WTC11 (cell line): Measurements from ENCODE around the gene AZIN2. TPM values are rescaled to one million over a fixed set of nuclear protein-coding genes. Genes with fewer than 3 reads are reported as not detected.

Source experiments
- ATAC-seq: fragments of 200-7000 bp; cut with Tn5 transposase; 2 replicates; pipeline ENCODE4 v1.10.0; 2021; ENCODE audit warnings: mild to moderate bottlenecking, moderate library complexity
- CTCF ChIA-PET: fragments of 300-600 bp; sonication (Branson Sonifier 250); formaldehyde crosslinking; loops from one replicate; lab custom pipeline; 2021; ENCODE audit warnings: antibody characterized with exemption; lab: Charles Lee
- POLR2A ChIA-PET: fragments of 350-600 bp; sonication (Branson Sonifier 250); formaldehyde crosslinking; loops from one replicate; lab custom pipeline; 2021; ENCODE audit warnings: antibody characterized with exemption; lab: Charles Lee
- DNase-seq: peaks from one replicate; pipeline ENCODE4 v3.0.0; 2021; ENCODE audit warnings: low spot score
- H3K27ac Mint-ChIP-seq: 2 replicates; pipeline ENCODE4 v1.8.0; 2021; ENCODE audit warnings: mixed read lengths
- H3K27me3 Mint-ChIP-seq: 2 replicates; pipeline ENCODE4 v1.8.0; 2021; ENCODE audit warnings: low read depth, mild to moderate bottlenecking, moderate library complexity, mixed read lengths
- H3K36me3 Mint-ChIP-seq: 2 replicates; pipeline ENCODE4 v1.8.0; 2021; ENCODE audit warnings: mixed read lengths
- H3K4me1 Mint-ChIP-seq: 2 replicates; pipeline ENCODE4 v1.8.0; 2022; ENCODE audit warnings: mixed read lengths
- H3K4me3 Mint-ChIP-seq: 2 replicates; pipeline ENCODE4 v1.8.0; 2021; ENCODE audit warnings: mild to moderate bottlenecking, moderate library complexity, mixed read lengths
- H3K9me3 Mint-ChIP-seq: 2 replicates; pipeline ENCODE4 v1.8.0; 2021; ENCODE audit warnings: mixed read lengths
- FOXJ3 ChIP-seq: sonication (generic); formaldehyde crosslinking; IDR thresholded peaks from 2 replicates; pipeline ENCODE4 v1.9.0; 2021; ENCODE audit warnings: missing genetic modification reagents, mild to moderate bottlenecking, borderline replicate concordance
- FOXK1 ChIP-seq: sonication (generic); formaldehyde crosslinking; IDR thresholded peaks from 2 replicates; pipeline ENCODE4 v1.8.0; 2022; ENCODE audit warnings: mild to moderate bottlenecking, moderate library complexity, missing genetic modification reagents
- GTF2I ChIP-seq: fragments of 250-450 bp; sonication (Bioruptor Pico); conservative IDR thresholded peaks from 2 replicates; pipeline ENCODE4 v1.4.0; 2021; ENCODE audit warnings: mild to moderate bottlenecking
- JAZF1 ChIP-seq: fragments of 250-450 bp; sonication (Bioruptor Pico); IDR thresholded peaks from 2 replicates; pipeline ENCODE4 v1.9.0; 2021; ENCODE audit warnings: moderate library complexity, mild to moderate bottlenecking, inconsistent platforms
- MYBL2 ChIP-seq: sonication (generic); formaldehyde crosslinking; IDR thresholded peaks from 2 replicates; pipeline ENCODE4 v1.8.1; 2023; ENCODE audit warnings: mild to moderate bottlenecking, moderate library complexity, missing genetic modification reagents
- NFATC4 ChIP-seq: fragments of 250-450 bp; sonication (Bioruptor Pico); IDR thresholded peaks from 2 replicates; pipeline ENCODE4 v1.9.0; 2021; ENCODE audit warnings: mild to moderate bottlenecking
- OVOL2 ChIP-seq: fragments of 250-450 bp; sonication (Bioruptor Pico); IDR thresholded peaks from 2 replicates; pipeline ENCODE4 v1.9.0; 2021; ENCODE audit warnings: mild to moderate bottlenecking, borderline replicate concordance
- PRRX2 ChIP-seq: fragments of 250-450 bp; sonication (Bioruptor Pico); IDR thresholded peaks from 2 replicates; pipeline ENCODE4 v1.8.0; 2021; ENCODE audit warnings: mild to moderate bottlenecking
- RELA ChIP-seq: sonication (generic); formaldehyde crosslinking; IDR thresholded peaks from 2 replicates; pipeline ENCODE4 v1.8.1; 2022; ENCODE audit warnings: missing genetic modification reagents, mild to moderate bottlenecking, borderline replicate concordance
- ZNF219 ChIP-seq: sonication (generic); formaldehyde crosslinking; IDR thresholded peaks from 2 replicates; pipeline ENCODE4 v1.8.0; 2023; ENCODE audit warnings: missing genetic modification reagents, mild to moderate bottlenecking, borderline replicate concordance
- ZNF232 ChIP-seq: sonication (generic); formaldehyde crosslinking; IDR thresholded peaks from 2 replicates; pipeline ENCODE4 v1.8.0; 2022; ENCODE audit warnings: mild to moderate bottlenecking, missing genetic modification reagents
- ZNF396 ChIP-seq: fragments of 250-450 bp; sonication (Bioruptor Pico); IDR thresholded peaks from 2 replicates; pipeline ENCODE4 v1.8.0; 2021; ENCODE audit warnings: mild to moderate bottlenecking, moderate library complexity, borderline replicate concordance
- total RNA-seq: library from RNA; stranded (reverse); gene quantifications from 3 replicates; pipeline ENCODE4 v1.2.3, GENCODE V29; 2021
- TF ChIP-seq, protein P1 (sequence below): sonication (generic); formaldehyde crosslinking; IDR thresholded peaks from 2 replicates; pipeline ENCODE4 v1.8.1; 2023; ENCODE audit warnings: mild to moderate bottlenecking, missing genetic modification reagents, borderline replicate concordance
- TF ChIP-seq, protein P2 (sequence below): fragments of 250-450 bp; sonication (Bioruptor Pico); IDR thresholded peaks from 2 replicates; pipeline ENCODE4 v2.1.2; 2022; ENCODE audit warnings: mild to moderate bottlenecking, moderate library complexity
- TF ChIP-seq, protein P3 (sequence below): fragments of 250-450 bp; sonication (Bioruptor Pico); IDR thresholded peaks from 2 replicates; pipeline ENCODE4 v1.9.0; 2021; ENCODE audit warnings: mild to moderate bottlenecking
- TF ChIP-seq, protein P4 (sequence below): fragments of 250-450 bp; sonication (Bioruptor Pico); IDR thresholded peaks from 2 replicates; pipeline ENCODE4 v1.9.0; 2021; ENCODE audit warnings: mild to moderate bottlenecking
- TF ChIP-seq, protein P5 (sequence below): sonication (generic); formaldehyde crosslinking; conservative IDR thresholded peaks from 2 replicates; pipeline ENCODE4 v1.8.1; 2022; ENCODE audit warnings: mild to moderate bottlenecking, missing genetic modification reagents
- TF ChIP-seq, protein P6 (sequence below): sonication (generic); formaldehyde crosslinking; IDR thresholded peaks from 2 replicates; pipeline ENCODE4 v1.8.0; 2022; ENCODE audit warnings: mild to moderate bottlenecking, missing genetic modification reagents
- TF ChIP-seq, protein P7 (sequence below): sonication (generic); formaldehyde crosslinking; IDR thresholded peaks from 2 replicates; pipeline ENCODE4 v1.8.1; 2022; ENCODE audit warnings: missing genetic modification reagents, borderline replicate concordance

AZIN2 gene
- total RNA-seq, 1 experiment from 2014 or later: 1.7 TPM

DNA sequence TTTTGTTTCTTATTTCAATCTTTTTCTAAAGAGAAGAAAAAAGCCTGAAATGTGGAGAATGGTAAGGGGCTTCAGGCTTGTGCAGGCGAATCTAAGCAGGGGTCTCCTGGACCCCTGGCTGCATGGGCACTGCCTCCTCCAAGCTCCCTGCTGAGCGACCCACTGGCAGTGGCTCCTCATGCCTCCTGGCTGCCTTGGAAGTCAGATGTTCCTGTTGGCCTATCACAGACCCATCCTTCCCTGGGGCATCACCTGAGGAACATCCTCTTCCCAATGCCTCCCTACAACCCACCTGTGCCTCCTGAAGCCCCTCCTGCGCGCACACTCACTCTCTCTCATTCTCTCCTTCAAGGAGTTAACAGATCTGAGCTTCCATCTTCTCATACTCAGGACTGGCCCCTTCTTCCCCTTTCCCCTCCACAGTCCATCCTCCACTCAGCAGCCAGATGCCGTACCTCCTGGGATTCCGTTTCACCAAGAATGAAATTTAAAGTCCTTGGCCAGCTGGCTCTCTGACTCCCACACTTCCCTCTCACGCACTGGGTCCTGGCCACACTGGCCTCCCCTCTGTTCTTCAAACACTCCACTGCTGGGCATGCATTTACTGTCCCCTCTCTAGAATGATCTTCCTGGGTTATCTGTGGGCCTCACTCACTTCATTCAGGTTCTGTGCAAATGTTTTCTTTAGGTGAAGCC is 41.7 kb downstream of the AZIN2 start (continued):
- TF ChIP-seq ZNF396 (CRISPR knock-in tag): no peak
- TF ChIP-seq FOXJ3: no peak
- TF ChIP-seq NFATC4 (CRISPR knock-in tag): no peak
- TF ChIP-seq, protein P1, sequence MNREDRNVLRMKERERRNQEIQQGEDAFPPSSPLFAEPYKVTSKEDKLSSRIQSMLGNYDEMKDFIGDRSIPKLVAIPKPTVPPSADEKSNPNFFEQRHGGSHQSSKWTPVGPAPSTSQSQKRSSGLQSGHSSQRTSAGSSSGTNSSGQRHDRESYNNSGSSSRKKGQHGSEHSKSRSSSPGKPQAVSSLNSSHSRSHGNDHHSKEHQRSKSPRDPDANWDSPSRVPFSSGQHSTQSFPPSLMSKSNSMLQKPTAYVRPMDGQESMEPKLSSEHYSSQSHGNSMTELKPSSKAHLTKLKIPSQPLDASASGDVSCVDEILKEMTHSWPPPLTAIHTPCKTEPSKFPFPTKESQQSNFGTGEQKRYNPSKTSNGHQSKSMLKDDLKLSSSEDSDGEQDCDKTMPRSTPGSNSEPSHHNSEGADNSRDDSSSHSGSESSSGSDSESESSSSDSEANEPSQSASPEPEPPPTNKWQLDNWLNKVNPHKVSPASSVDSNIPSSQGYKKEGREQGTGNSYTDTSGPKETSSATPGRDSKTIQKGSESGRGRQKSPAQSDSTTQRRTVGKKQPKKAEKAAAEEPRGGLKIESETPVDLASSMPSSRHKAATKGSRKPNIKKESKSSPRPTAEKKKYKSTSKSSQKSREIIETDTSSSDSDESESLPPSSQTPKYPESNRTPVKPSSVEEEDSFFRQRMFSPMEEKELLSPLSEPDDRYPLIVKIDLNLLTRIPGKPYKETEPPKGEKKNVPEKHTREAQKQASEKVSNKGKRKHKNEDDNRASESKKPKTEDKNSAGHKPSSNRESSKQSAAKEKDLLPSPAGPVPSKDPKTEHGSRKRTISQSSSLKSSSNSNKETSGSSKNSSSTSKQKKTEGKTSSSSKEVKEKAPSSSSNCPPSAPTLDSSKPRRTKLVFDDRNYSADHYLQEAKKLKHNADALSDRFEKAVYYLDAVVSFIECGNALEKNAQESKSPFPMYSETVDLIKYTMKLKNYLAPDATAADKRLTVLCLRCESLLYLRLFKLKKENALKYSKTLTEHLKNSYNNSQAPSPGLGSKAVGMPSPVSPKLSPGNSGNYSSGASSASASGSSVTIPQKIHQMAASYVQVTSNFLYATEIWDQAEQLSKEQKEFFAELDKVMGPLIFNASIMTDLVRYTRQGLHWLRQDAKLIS (CRISPR knock-in tag): no peak
- TF ChIP-seq JAZF1 (CRISPR knock-in tag): no peak

DNA sequence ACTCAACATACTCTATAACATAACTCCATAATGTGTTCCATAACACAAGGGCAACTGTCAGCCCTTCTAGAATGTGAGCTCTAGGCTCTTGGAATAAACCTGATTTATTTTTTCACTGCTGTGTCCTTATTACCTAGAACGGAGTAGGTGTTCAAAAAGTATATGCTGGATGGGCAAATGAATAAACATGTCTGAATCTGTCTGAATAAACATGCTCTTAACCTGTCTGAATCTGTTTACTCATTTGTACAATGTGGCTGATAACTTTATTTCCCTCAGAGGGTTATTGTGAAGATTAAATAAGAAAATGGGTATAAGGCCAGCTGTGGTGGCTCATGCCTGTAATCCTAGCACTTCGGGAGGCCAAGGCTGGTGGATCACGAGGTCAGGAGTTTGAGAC is 42.3 kb downstream of the AZIN2 start:
- H3K4me3 Mint-ChIP-seq: no peak overlapping the region
- DNase-seq (no peak), ATAC-seq (no peak)
- CTCF ChIA-PET: interaction anchor here (0.9 to 8.1 kb wide), 4 partner anchors 16 to 172 kb away, joined by 3 to 117 read pairs (median 4); no protein-coding TSS in a partner anchor
- peaks cover 64% of the 10 kb centered on the region for H3K27me3 Mint-ChIP-seq
- no peak overlapping the region for H3K27ac Mint-ChIP-seq
- peaks cover 7% of the 10 kb centered on the region; the same call in 1 of the 2 replicates for H3K36me3 Mint-ChIP-seq
- POLR2A ChIA-PET: no interaction called here
- H3K9me3 Mint-ChIP-seq: peaks cover 8% of the 10 kb centered on the region
- H3K4me1 Mint-ChIP-seq: peaks cover 8% of the 10 kb centered on the region
- TF ChIP-seq PRRX2 (CRISPR knock-in tag): no peak
- TF ChIP-seq NFATC4 (CRISPR knock-in tag): no peak
- TF ChIP-seq, protein P2, sequence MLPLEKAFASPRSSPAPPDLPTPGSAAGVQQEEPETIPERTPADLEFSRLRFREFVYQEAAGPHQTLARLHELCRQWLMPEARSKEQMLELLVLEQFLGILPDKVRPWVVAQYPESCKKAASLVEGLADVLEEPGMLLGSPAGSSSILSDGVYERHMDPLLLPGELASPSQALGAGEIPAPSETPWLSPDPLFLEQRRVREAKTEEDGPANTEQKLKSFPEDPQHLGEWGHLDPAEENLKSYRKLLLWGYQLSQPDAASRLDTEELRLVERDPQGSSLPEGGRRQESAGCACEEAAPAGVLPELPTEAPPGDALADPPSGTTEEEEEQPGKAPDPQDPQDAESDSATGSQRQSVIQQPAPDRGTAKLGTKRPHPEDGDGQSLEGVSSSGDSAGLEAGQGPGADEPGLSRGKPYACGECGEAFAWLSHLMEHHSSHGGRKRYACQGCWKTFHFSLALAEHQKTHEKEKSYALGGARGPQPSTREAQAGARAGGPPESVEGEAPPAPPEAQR (CRISPR knock-in tag): no peak
- TF ChIP-seq, protein P3, sequence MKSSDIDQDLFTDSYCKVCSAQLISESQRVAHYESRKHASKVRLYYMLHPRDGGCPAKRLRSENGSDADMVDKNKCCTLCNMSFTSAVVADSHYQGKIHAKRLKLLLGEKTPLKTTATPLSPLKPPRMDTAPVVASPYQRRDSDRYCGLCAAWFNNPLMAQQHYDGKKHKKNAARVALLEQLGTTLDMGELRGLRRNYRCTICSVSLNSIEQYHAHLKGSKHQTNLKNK (CRISPR knock-in tag): no peak
- no peak for TF ChIP-seq GTF2I
- no peak for TF ChIP-seq ZNF219
- TF ChIP-seq RELA (CRISPR knock-in tag): no peak
- no peak for TF ChIP-seq ZNF396 (CRISPR knock-in tag)
- TF ChIP-seq, protein P4, sequence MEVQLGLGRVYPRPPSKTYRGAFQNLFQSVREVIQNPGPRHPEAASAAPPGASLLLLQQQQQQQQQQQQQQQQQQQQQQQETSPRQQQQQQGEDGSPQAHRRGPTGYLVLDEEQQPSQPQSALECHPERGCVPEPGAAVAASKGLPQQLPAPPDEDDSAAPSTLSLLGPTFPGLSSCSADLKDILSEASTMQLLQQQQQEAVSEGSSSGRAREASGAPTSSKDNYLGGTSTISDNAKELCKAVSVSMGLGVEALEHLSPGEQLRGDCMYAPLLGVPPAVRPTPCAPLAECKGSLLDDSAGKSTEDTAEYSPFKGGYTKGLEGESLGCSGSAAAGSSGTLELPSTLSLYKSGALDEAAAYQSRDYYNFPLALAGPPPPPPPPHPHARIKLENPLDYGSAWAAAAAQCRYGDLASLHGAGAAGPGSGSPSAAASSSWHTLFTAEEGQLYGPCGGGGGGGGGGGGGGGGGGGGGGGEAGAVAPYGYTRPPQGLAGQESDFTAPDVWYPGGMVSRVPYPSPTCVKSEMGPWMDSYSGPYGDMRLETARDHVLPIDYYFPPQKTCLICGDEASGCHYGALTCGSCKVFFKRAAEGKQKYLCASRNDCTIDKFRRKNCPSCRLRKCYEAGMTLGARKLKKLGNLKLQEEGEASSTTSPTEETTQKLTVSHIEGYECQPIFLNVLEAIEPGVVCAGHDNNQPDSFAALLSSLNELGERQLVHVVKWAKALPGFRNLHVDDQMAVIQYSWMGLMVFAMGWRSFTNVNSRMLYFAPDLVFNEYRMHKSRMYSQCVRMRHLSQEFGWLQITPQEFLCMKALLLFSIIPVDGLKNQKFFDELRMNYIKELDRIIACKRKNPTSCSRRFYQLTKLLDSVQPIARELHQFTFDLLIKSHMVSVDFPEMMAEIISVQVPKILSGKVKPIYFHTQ: no peak
- no peak for TF ChIP-seq FOXK1 (CRISPR knock-in tag)
- TF ChIP-seq, protein P5, sequence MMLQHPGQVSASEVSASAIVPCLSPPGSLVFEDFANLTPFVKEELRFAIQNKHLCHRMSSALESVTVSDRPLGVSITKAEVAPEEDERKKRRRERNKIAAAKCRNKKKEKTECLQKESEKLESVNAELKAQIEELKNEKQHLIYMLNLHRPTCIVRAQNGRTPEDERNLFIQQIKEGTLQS (CRISPR knock-in tag): no peak
- TF ChIP-seq, protein P6, sequence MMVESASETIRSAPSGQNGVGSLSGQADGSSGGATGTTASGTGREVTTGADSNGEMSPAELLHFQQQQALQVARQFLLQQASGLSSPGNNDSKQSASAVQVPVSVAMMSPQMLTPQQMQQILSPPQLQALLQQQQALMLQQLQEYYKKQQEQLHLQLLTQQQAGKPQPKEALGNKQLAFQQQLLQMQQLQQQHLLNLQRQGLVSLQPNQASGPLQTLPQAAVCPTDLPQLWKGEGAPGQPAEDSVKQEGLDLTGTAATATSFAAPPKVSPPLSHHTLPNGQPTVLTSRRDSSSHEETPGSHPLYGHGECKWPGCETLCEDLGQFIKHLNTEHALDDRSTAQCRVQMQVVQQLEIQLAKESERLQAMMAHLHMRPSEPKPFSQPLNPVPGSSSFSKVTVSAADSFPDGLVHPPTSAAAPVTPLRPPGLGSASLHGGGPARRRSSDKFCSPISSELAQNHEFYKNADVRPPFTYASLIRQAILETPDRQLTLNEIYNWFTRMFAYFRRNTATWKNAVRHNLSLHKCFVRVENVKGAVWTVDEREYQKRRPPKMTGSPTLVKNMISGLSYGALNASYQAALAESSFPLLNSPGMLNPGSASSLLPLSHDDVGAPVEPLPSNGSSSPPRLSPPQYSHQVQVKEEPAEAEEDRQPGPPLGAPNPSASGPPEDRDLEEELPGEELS: no peak
- TF ChIP-seq, protein P7, sequence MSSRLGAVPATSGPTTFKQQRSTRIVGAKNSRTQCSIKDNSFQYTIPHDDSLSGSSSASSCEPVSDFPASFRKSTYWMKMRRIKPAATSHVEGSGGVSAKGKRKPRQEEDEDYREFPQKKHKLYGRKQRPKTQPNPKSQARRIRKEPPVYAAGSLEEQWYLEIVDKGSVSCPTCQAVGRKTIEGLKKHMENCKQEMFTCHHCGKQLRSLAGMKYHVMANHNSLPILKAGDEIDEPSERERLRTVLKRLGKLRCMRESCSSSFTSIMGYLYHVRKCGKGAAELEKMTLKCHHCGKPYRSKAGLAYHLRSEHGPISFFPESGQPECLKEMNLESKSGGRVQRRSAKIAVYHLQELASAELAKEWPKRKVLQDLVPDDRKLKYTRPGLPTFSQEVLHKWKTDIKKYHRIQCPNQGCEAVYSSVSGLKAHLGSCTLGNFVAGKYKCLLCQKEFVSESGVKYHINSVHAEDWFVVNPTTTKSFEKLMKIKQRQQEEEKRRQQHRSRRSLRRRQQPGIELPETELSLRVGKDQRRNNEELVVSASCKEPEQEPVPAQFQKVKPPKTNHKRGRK (CRISPR knock-in tag): no peak
- TF ChIP-seq MYBL2 (CRISPR knock-in tag): no peak
- no peak for TF ChIP-seq OVOL2 (CRISPR knock-in tag)
- TF ChIP-seq ZNF232 (CRISPR knock-in tag): no peak
